Stomach (tissue), 4 donors: ENCODE data around the gene METTL15.

Source experiments
- EP300 ChIP-seq: sonication (generic); formaldehyde crosslinking; IDR thresholded peaks from one replicate; pipeline ENCODE4 v1.6.1; 2017; ENCODE audit warnings: antibody characterized with exemption
- POLR2AphosphoS5 ChIP-seq, 3 donors: sonication (generic); formaldehyde crosslinking; IDR thresholded peaks; one replicate each; pipeline ENCODE4 v1.6.1; 2016; ENCODE audit warnings: antibody characterized with exemption in 3 of 3
- TF ChIP-seq, protein P1 (sequence below), 7 experiments: fragments of 450-650 bp in 4 of 7; fragments of 200-600 bp in 3 of 7; sonication (generic) in 3 of 7; IDR thresholded peaks; one replicate each; pipeline ENCODE4 v1.5.1; 2016 to 2019; ENCODE audit warnings: antibody characterized with exemption in 7 of 7, control low read depth in 2 of 7, mild to moderate bottlenecking in 1 of 7

DNA sequence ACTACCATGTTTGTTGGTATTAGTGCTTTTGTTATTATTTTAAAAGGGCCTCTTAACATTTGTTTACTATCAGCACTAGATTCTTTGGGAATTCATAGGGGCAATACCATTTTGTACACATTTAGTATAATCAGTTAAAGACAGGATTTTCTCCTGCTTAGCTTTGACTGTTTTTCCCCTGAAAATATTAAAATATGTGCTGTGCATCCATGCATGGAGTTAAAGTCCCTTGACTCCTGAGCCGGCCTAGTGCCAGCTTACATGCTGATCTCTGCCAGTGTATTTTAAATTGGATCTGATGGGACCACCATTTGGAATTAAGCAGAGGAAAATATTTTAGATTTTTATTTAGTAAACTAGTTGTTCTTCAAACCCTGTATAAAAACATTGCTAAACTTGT, 161.4 kb downstream of the METTL15 start:
- TF ChIP-seq, protein P1, sequence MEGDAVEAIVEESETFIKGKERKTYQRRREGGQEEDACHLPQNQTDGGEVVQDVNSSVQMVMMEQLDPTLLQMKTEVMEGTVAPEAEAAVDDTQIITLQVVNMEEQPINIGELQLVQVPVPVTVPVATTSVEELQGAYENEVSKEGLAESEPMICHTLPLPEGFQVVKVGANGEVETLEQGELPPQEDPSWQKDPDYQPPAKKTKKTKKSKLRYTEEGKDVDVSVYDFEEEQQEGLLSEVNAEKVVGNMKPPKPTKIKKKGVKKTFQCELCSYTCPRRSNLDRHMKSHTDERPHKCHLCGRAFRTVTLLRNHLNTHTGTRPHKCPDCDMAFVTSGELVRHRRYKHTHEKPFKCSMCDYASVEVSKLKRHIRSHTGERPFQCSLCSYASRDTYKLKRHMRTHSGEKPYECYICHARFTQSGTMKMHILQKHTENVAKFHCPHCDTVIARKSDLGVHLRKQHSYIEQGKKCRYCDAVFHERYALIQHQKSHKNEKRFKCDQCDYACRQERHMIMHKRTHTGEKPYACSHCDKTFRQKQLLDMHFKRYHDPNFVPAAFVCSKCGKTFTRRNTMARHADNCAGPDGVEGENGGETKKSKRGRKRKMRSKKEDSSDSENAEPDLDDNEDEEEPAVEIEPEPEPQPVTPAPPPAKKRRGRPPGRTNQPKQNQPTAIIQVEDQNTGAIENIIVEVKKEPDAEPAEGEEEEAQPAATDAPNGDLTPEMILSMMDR (IDR thresholded peaks at IDR 0.05), result no peak
- TF ChIP-seq EP300 (no peak), POLR2AphosphoS5 (IDR thresholded peaks at IDR 0.05) (no peak)
